OCI-LY7 (cell line): ENCODE measurements around the gene SPAG9.

Source experiments
- CTCF ChIP-seq: fragments of 200-600 bp; sonication (generic); conservative IDR thresholded peaks from 2 replicates; pipeline ENCODE4 v1.5.1; 2014; ENCODE audit warnings: mild to moderate bottlenecking, antibody characterized with exemption, low read length, moderate library complexity, mixed read lengths
- EZH2phosphoT487 ChIP-seq: fragments of 200-600 bp; sonication (generic); IDR thresholded peaks from 2 replicates; pipeline ENCODE4 v1.6.1; 2018; ENCODE audit warnings: low read depth, borderline replicate concordance, mild to moderate bottlenecking, mixed run types, antibody characterized with exemption, low read length, moderate library complexity, mixed read lengths

- TF ChIP-seq CTCF (no peak), EZH2phosphoT487 (no peak)
Observed at GRCh38 chr17:51154176-51154575, 33.5 kb upstream of the SPAG9 start.
